ENCODE results near the gene PRPS1. TPM values are rescaled to one million over a fixed set of nuclear protein-coding genes. Genes with fewer than 3 reads are reported as not detected.
A peak's percentile ranks its signal among the peaks of the same experiment; 100 is the strongest.

PRPS1 gene
- total and polyA plus RNA-seq, 9 of the 15 experiments (the other 6 are each of a cell fraction or from before 2014, with no cell fraction given), result 47.8 to 175 (median 79.6) TPM

DNA sequence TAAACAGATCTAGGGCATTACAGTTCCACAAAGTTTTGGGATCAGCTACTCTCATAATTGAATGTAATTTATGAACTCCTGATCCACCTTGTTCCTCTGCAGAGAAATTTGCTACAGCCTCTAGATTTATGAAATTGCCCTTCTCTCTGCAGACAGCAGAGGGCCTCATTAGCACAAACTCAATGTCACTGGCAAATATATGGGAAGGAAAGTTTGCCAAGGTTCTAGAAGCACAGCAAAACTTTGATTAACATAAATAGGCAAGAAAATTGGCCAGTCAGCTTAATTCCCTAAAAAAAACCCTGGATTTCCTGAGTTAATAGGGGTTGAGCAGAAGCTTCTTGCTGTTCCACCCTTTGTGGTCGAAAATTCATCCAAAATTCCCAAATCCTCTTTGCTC is 31.5 kb downstream of the PRPS1 start:
- intact Hi-C loops (cut with micrococcal nuclease), result loop anchor here (1.0 to 10.0 kb wide), 3 partner anchors 118 to 775 kb away; partner anchors contain the start of gene NCBP2L
- no peaks in the 10 kb centered on the region for H3K27me3 ChIP-seq (ENCODE audit: control insufficient read depth in 2 of 2, insufficient read depth in 2 of 2, low read length in 2 of 2)
- no peaks in the 10 kb centered on the region for H3K9me1 ChIP-seq (ENCODE audit: control insufficient read depth, insufficient read depth, low read length)
- ChIA-PET CTCF (ENCODE audit: low intra/inter-chr PET ratio) (interaction anchor here (0.7 to 2.3 kb wide), 5 partner anchors 12 to 234 kb away, joined by 3 to 22 read pairs (median 3); partner anchors contain the start of genes NCBP2L and TSC22D3), POLR2A (interaction anchor here (0.6 to 1.3 kb wide), 3 partner anchors 100 to 812 kb away, joined by 3 read pairs; partner anchors contain the start of gene NCBP2L)
- no peaks in the 10 kb centered on the region for H3K9me3 ChIP-seq (replicated peaks; ENCODE audit: control insufficient read depth, insufficient read depth, low read depth, low read length)
- FAIRE-seq, result peak; percentile 73
- DNase-seq (ENCODE audit: extremely low read depth in 1 of 4, low spot score in 3 of 4), result peak; percentile 14 to 51 (median 18)
- BruUV-seq (replicated peaks), result no TSS peak
- in situ Hi-C loops (cut with MboI), result no loop called here
- peak; percentile 67 for ATAC-seq
- peaks cover 12% of the 10 kb centered on the region for H4K20me1 ChIP-seq (replicated peaks; ENCODE audit: control insufficient read depth, insufficient read depth, low read length)
- H3K27ac ChIP-seq (ENCODE audit: extremely low read depth, low read depth, low read length), result no peak overlapping the region
- H3K4me3 ChIP-seq, result no peak overlapping the region
- peaks cover 5 to 6% of the 10 kb centered on the region in 2 experiments; a peak in 3 of 5 replicates for H3K4me1 ChIP-seq (replicated peaks in 1 of 2; ENCODE audit: control insufficient read depth in 2 of 2, insufficient read depth in 2 of 2, low read length in 2 of 2)
- no peak overlapping the region for H2AFZ ChIP-seq (ENCODE audit: low read depth, low read length)
- H3K4me2 ChIP-seq (ENCODE audit: insufficient read depth, low read length), result no peak overlapping the region
- H3K79me2 ChIP-seq (ENCODE audit: control insufficient read depth, insufficient read depth, low read length), result no peaks in the 10 kb centered on the region
- no peak overlapping the region for H3K9ac ChIP-seq (ENCODE audit: insufficient read depth in 1 of 2, low read depth in 2 of 2, low read length in 2 of 2)
- no peaks in the 10 kb centered on the region for H3K36me3 ChIP-seq (ENCODE audit: control insufficient read depth, insufficient read depth, low read length)
- WGBS (ENCODE audit: insufficient coverage, low coverage, missing lambda C conversion rate), result 46% methylated on average over 1 of the region's 1 CpG
- TF ChIP-seq RAD21 (CRISPR knock-in tag; conservative IDR thresholded peaks at IDR 0.05 in 1 of 2, IDR thresholded peaks at IDR 0.05 in 1 of 2) (peak; percentile 75 to 85), CBX5 (IDR thresholded peaks at IDR 0.05; ENCODE audit: borderline replicate concordance, low read depth) (no peak), CREM (IDR thresholded peaks at IDR 0.05; ENCODE audit: low read depth) (no peak), C11orf30 (IDR thresholded peaks at IDR 0.05; ENCODE audit: low read depth) (peak; percentile 74), SMC3 (conservative IDR thresholded peaks at IDR 0.05; ENCODE audit: insufficient read depth, low read depth, low read length) (peak; percentile 75), RHOXF2B (CRISPR knock-in tag; conservative IDR thresholded peaks at IDR 0.05) (no peak), ZNF316 (IDR thresholded peaks at IDR 0.05) (peak; percentile 81), MAFG (tag; conservative IDR thresholded peaks at IDR 0.05) (peak; percentile 61)
- TF ChIP-seq, protein P1, sequence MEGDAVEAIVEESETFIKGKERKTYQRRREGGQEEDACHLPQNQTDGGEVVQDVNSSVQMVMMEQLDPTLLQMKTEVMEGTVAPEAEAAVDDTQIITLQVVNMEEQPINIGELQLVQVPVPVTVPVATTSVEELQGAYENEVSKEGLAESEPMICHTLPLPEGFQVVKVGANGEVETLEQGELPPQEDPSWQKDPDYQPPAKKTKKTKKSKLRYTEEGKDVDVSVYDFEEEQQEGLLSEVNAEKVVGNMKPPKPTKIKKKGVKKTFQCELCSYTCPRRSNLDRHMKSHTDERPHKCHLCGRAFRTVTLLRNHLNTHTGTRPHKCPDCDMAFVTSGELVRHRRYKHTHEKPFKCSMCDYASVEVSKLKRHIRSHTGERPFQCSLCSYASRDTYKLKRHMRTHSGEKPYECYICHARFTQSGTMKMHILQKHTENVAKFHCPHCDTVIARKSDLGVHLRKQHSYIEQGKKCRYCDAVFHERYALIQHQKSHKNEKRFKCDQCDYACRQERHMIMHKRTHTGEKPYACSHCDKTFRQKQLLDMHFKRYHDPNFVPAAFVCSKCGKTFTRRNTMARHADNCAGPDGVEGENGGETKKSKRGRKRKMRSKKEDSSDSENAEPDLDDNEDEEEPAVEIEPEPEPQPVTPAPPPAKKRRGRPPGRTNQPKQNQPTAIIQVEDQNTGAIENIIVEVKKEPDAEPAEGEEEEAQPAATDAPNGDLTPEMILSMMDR (IDR thresholded peaks at IDR 0.05 in 2 of 3, conservative IDR thresholded peaks at IDR 0.05 in 1 of 3; ENCODE audit: insufficient read depth in 2 of 3, low read depth in 1 of 3, low read length in 3 of 3), result peak; percentile 62 to 77 (median 67)
- TF ChIP-seq, protein P2, sequence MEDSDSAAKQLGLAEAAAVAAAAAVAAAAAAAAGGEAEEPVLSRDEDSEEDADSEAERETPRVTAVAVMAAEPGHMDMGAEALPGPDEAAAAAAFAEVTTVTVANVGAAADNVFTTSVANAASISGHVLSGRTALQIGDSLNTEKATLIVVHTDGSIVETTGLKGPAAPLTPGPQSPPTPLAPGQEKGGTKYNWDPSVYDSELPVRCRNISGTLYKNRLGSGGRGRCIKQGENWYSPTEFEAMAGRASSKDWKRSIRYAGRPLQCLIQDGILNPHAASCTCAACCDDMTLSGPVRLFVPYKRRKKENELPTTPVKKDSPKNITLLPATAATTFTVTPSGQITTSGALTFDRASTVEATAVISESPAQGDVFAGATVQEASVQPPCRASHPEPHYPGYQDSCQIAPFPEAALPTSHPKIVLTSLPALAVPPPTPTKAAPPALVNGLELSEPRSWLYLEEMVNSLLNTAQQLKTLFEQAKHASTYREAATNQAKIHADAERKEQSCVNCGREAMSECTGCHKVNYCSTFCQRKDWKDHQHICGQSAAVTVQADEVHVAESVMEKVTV (CRISPR knock-in tag; IDR thresholded peaks at IDR 0.05), result peak; percentile 54; the same call in 1 of the 2 replicates
